Measurements from ENCODE around the gene GDF2.
A peak's percentile ranks its signal among the peaks of the same experiment; 100 is the strongest.

Gene GDF2

GRCh38 chr10:47294057-47294456, 28.2 kb upstream of the GDF2 start:
- DNase-seq, result no peak

GRCh38 chr10:47294501-47294900, 27.8 kb upstream of the GDF2 start:
- no peak for DNase-seq

GRCh38 chr10:47295411-47295810, 26.8 kb upstream of the GDF2 start:
- DNase-seq, result no peak

GRCh38 chr10:47296156-47296894, 25.9 kb upstream of the GDF2 start:
- DNase-seq, result no peak

GRCh38 chr10:47296941-47297340, 25.3 kb upstream of the GDF2 start:
- no peak for DNase-seq

GRCh38 chr10:47297866-47298540, 24.3 kb upstream of the GDF2 start:
- no peak for DNase-seq

GRCh38 chr10:47298715-47299114, 23.5 kb upstream of the GDF2 start:
- DNase-seq, result no peak

GRCh38 chr10:47299611-47300428, 22.4 kb upstream of the GDF2 start, which contains the start of gene GDF10:
TSS of gene GDF10 (plus strand) at chr10:47300197. CDS start at chr10:47300652, 455 bp downstream.
- DNase-seq, result no peak

GRCh38 chr10:47300429-47300931, 21.8 kb upstream of the GDF2 start:
- DNase-seq, result no peak

- DNase-seq, result no peak
Measured at GRCh38 chr10:47301833-47302232, 20.4 kb upstream of the GDF2 start.

- no peak for DNase-seq
Measured at GRCh38 chr10:47303105-47303504, 19.1 kb upstream of the GDF2 start.

GRCh38 chr10:47303866-47304265, 18.4 kb upstream of the GDF2 start:
- DNase-seq, result no peak

GRCh38 chr10:47305566-47305965, 16.7 kb upstream of the GDF2 start:
- no peak for DNase-seq

- no peak for DNase-seq
Measured at GRCh38 chr10:47306387-47307210, 15.7 kb upstream of the GDF2 start.

GRCh38 chr10:47307381-47307780, 14.9 kb upstream of the GDF2 start:
- DNase-seq, result no peak

- no peak for DNase-seq
Measured at GRCh38 chr10:47308775-47309174, 13.5 kb upstream of the GDF2 start.

GRCh38 chr10:47309408-47310089, 12.7 kb upstream of the GDF2 start:
- DNase-seq, result peak; percentile 11

GRCh38 chr10:47310090-47310505, 12.2 kb upstream of the GDF2 start:
- DNase-seq, result no peak

GRCh38 chr10:47311193-47311931, 10.9 kb upstream of the GDF2 start:
- DNase-seq, result peak; percentile 62

- DNase-seq, result peak; percentile 84
Measured at GRCh38 chr10:47311932-47312662, 10.2 kb upstream of the GDF2 start.

- DNase-seq, result no peak
Measured at GRCh38 chr10:47312663-47312995, 9.6 kb upstream of the GDF2 start.
